Measurements from ENCODE around the gene RNF113B.

RNF113B gene

GRCh38 chr13:98173431-98174152, 3.5 kb downstream of the RNF113B start:
- DNase-seq (ENCODE audit: low read depth), result no peak

GRCh38 chr13:98172590-98173422, 4.3 kb downstream of the RNF113B start:
- DNase-seq (ENCODE audit: low read depth), result no peak

DNA sequence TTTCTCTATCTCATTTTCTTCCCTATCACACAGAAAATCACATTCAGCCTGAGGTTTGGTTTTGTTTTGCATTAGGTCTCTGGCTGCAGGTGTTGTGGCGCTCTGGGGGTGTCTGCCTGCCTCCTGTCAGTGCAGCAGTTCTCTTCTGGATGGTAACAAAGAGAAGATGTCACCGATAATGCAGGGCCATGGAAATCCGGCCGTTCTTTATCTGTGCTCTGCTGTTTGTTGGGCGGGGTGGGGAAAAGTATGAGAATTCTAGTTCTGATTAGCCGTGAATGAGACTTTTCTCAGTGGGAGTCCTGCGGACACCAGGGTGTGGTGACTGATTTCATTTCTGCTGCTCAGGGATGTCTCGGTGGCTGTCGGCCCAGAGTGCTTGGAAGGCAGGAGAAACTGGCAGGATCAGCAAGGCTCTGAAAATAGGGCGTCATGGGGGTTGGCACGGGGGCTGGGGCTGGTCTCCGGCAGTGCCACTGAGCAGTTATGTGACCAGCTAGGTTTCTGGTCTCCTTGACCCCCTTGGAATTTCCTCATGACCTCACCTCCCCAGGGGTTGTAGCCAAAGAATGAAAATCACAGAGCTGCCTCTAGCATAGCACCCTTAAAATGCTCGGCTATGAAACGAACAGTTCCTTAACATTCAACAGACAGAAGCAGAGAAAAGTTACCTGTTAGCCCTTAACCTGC, 5.0 kb downstream of the RNF113B start:
- DNase-seq (ENCODE audit: low read depth), result no peak

DNA sequence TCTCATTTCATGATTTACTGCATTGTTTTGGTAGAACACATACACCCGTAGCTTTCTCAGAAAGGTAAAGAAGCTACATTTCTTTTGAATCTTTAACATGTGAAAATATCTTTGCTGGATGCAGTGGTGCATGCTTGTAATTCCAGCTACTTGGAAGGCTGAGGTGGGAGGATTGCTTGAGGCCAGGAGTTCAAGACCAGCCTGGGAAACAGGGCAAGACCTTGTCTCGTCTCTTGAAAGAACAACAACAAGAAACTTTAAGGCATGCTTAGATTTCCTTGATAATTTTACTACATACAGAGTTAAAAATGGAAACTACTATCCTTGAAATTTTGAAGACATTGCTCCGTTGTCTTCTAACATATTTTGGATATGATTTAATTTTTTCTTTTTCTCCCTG, 7.7 kb downstream of the RNF113B start:
- DNase-seq (ENCODE audit: low read depth), result no peak

DNA sequence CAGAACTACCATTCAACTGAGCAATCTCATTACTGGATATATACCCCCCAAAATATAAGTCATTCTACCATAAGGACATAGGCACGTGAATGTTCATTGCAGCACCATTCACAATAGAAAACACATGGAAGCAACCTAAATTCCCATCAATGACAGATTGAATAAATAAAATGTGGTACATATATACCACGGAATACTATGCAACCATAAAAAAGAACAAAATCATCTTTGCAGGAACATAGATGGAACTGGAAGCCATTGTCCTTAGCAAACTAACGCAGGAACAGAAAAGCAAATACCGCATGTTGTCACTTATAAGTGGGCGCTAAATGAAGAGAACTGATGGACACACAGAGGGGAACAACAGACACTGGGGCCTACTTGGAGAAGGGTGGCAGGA, 14.1 kb downstream of the RNF113B start:
- DNase-seq (ENCODE audit: low read depth), result no peak

DNA sequence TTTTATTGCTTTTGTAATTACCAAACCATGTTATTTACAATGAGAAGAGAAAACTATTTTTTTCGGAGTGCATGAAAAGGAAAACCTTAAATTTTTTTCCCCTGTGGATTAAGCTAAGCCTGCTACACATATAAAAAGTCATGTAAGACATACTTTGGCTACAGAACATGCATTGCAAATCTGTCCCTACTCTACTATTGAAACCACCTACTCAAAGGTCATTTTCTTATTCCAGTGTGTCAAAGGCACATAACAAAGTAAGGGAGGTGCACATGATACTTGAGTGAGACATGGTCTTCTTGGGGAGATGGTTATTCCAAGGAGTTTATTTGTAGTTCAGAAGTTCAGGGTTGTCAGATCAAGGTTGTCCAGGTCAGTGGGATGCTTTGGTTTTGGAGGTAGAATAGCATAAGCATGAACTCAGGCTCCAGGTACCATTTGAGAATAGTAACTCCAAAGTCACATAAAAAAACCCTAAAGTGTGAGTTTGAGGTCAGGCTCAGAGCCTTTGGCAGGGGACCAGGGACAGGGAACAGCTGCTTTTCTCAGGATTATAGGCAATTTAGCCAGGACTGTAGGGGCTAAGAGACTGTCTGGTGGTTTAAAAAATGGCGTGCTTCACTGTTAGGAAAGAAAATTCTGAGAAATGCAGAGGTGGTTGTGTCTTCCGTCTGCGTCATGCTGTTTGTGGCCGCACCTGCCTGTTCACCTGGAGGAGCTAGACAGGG, 18.7 kb downstream of the RNF113B start:
- DNase-seq (ENCODE audit: low read depth), result no peak

- no peak for DNase-seq (ENCODE audit: low read depth)
Measured at GRCh38 chr13:98157609-98158008, 19.5 kb downstream of the RNF113B start.

DNA sequence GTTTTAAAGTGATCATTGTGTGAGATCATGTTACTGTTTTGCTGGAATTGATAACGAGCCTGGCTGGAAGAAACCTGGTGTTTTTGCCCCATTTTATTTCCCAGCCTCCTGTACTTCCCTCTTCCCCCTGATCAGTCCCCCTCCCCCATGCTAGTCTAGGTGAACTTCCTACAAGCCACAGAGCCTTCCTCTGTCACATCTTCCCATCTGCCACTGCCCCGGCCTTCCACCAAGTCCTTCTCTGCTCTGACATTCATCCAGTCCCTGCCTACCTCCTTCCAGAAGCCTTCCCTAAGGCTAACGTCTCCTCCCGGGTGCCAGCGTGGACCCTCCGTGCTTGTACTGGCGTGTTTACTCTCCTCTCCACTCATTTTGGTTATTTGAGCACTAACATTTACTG, 19.9 kb downstream of the RNF113B start:
- DNase-seq (ENCODE audit: low read depth), result no peak

DNA sequence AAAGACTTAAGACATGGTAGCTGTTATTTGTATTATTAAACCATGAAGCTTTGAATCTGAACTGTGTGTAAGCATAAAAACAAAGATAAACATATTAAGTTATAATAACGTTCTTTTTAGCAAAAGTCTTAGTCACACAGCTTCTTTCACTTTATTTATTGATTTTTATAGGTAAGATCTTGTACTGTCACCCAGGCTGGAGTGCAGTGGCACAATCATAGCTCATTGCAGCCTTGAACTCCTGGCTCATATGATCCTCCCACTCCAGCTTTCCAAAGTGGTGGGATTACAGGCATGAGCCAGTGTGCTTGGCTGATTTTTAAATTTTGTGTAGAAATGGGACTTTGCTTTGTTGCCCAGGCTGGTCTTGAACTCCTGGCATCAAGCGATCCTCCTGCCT, 20.8 kb downstream of the RNF113B start:
- DNase-seq (ENCODE audit: low read depth), result no peak

- DNase-seq (ENCODE audit: low read depth), result no peak
Measured at GRCh38 chr13:98155475-98156109, 21.5 kb downstream of the RNF113B start.

- DNase-seq (ENCODE audit: low read depth), result no peak
Measured at GRCh38 chr13:98150832-98151479, 26.1 kb downstream of the RNF113B start.

GRCh38 chr13:98147521-98147920, 29.5 kb downstream of the RNF113B start:
- no peak for DNase-seq (ENCODE audit: low read depth)

GRCh38 chr13:98144801-98145350, 32.2 kb downstream of the RNF113B start:
- no peak for DNase-seq (ENCODE audit: low read depth)

DNA sequence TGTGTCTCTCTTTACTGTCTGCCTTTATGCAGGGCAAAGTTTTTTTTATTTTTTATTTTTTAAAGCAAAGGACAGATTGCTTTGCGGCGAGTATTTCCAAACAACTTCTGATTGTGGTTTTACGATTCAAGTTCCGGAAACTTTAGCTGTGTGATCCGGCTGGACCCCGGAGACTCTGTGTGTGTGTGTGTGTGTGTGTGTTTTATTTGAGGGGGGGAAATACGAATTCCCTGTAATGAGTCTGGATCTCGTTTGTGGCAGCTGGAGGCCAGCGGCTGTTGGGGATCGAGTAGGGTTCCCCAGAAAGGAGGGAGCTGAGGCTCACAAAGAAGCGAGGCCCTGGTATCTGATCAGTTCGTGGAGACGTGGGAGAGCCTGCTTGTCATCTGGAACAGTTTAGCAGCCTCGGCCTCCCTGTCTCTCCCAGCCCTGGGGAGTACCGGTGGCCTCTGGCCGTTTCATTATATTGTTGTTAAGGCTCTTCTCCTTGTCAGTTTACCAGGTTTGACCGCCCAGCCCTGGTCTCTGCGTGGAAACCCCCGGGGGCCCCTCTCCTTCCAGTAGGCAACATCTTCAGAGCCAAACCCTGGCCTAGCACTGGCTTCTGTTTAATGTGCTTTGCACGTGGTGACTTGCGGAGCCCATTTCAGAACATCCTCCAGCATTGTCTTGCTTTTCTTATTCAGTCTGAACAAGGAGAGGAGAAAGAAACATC, 32.9 kb downstream of the RNF113B start:
- DNase-seq (ENCODE audit: low read depth), result no peak

DNA sequence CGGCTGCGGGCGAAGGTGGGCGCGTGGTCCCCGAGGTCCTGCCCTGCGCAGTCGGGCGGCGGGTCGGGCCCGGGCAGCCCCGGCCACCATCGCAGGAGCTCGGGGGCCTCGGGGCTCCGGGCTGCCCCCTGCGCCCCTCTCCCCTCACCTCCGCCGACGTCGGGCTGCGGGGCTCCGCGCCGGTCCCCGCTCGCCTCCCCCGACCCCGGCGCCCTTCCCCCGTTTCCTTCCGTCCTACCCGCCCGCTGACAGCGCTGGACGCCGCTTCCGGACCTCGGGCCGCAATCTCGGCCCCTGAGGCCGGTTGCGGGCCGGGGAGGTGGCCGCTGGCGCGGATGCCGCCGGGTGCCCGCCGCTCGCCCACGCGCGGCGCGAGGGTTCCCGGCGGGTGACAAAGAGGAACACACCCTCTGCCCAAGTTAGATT, 33.5 kb downstream of the RNF113B start:
- DNase-seq (ENCODE audit: low read depth), result no peak

- no peak for DNase-seq (ENCODE audit: low read depth)
Measured at GRCh38 chr13:98143157-98143553, 33.9 kb downstream of the RNF113B start.

DNA sequence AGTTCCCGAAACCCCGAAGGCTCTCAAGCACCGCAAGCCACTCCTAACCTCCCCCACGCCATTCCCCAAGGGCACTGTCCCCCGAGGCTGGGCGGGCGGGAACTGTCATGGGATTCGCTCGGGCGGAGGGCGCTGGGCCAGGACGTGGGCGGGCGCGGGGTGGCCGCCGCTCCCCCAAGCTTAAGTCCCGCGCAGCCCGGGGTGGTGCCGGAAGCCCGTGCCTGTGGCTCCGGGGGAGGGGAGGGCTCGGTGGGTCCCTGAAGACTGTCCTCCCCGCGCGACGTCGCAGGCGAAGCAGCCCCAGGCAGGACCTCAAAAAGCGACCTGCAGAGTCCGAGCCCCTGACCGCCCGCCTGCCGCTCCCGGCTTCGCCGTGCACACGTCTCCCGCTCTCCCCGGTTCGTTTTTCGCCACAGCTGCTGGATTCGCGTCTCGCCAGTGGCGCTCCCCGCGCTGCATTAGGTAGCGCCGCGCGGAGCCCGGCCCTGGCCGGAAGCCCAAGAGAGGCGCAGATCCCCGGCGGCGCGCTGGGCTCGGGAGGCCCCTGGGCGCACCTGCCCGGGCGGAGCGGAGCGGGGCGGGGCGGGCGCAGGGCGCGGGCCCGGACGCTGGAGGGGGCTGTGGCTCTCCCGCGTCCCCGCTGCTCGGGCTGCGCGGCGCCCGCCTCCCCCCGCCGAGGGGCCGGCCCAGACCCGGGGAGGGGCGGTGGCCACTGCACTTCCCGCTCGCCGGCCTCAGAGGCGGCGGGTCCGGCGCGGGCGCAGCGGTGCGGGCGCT, 34.5 kb downstream of the RNF113B start, which contains the start of gene FARP1:
FARP1 (plus strand) TSS at position 715 of the 777 bp plus-strand sequence. CDS start 70,149 bp downstream, outside the sequence.
- DNase-seq (ENCODE audit: low read depth), result no peak

GRCh38 chr13:98141509-98142379, 35.3 kb downstream of the RNF113B start:
- no peak for DNase-seq (ENCODE audit: low read depth)

Measured in activated gamma-delta T cell treated with anti-CD3 and anti-CD28 coated beads, Interleukin-2, amount 50 U/mL, for 16 hours (primary cell).